ENCODE results near the gene PITPNM3. TPM values are rescaled to one million over a fixed set of nuclear protein-coding genes. Genes with fewer than 3 reads are reported as not detected.

PITPNM3 gene
- total and polyA plus RNA-seq, 10 donors: 5.4 to 215 (median 125) TPM

DNA sequence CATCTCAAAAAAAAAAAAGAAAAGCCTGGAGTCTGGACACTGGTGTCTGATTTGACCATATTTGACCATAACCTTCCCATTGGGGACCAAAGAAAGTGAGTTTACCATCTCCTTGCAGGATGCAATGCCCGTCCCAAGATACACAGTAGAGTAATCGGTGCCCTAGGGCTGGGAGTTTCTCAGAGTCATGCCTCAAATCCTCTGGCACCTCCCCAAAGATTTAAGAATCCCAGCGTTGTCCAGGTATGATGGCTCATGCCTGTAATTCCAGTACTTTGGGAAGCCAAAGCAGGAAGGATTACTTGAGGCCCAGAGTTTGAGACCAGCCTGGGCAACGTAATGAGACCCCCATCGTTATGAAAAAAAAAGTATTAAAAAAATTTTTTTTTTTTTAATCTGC lies 5.0 kb downstream of the PITPNM3 start:
- Histone ChIP-seq H3K4me1 (peaks cover 4 to 91% (median 52%) of the 10 kb centered on the region in 6 donors), H3K27me3 (replicated peaks in 1 of 7) (peaks cover 0 to 31% (median 12%) of the 10 kb centered on the region in 7 donors), H3K9me3 (no peaks in the 10 kb centered on the region), H3K36me3 (peaks cover 0 to 9% (median 0%) of the 10 kb centered on the region in 6 donors), H3K4me3 (no peak overlapping the region), H3K27ac (peak overlapping the region in 6 of 8 donors; percentile 33 to 90 (median 84))
- 55 to 79% (median 67%) methylated on average over 5 of the region's 5 CpGs for WGBS, 5 donors
- DNase-seq: no peak
- intact Hi-C loops (cut with DNase I; ENCODE audit: low total_unique reads): no loop called here
- TF ChIP-seq POLR2A (IDR thresholded peaks at IDR 0.05) (no peak), POLR2AphosphoS5 (IDR thresholded peaks at IDR 0.05) (no peak)
- TF ChIP-seq, protein P1, sequence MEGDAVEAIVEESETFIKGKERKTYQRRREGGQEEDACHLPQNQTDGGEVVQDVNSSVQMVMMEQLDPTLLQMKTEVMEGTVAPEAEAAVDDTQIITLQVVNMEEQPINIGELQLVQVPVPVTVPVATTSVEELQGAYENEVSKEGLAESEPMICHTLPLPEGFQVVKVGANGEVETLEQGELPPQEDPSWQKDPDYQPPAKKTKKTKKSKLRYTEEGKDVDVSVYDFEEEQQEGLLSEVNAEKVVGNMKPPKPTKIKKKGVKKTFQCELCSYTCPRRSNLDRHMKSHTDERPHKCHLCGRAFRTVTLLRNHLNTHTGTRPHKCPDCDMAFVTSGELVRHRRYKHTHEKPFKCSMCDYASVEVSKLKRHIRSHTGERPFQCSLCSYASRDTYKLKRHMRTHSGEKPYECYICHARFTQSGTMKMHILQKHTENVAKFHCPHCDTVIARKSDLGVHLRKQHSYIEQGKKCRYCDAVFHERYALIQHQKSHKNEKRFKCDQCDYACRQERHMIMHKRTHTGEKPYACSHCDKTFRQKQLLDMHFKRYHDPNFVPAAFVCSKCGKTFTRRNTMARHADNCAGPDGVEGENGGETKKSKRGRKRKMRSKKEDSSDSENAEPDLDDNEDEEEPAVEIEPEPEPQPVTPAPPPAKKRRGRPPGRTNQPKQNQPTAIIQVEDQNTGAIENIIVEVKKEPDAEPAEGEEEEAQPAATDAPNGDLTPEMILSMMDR (IDR thresholded peaks at IDR 0.05 in 8 of 11, conservative IDR thresholded peaks at IDR 0.05 in 3 of 11): no peak

DNA sequence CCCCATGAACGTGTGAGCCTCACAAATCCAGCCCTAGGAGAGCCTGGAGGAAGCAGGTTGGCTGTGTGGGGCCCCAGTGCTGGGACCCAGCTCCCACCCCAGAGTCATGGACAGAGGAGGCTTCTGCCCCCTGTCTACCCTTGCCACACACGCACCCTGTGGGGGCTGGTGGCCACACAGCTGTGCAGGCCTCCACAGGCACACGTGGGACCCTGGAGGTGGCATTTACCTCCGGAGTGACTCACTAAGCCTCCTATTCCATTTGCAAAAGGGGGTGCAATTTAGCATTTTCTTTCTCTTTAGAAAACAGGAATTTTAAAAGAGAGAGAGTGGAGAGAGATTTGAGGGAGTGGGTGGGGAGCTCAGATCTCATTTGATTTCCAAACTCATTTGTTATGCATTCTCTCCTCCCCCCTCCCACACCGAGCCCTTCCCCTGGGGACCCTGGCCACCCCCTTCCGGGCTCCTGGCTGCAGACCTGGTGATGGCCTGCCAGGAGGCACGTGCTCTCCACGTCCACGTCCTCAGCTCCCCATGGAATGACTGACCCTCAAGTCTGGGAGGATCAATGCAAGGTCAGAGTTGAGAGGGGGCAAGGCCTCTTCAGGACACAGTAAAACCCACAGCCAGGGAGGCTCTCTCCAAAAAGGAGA lies 6.8 kb downstream of the PITPNM3 start:
- no peaks in the 10 kb centered on the region for H3K9me3 ChIP-seq
- TF ChIP-seq POLR2A (IDR thresholded peaks at IDR 0.05) (no peak), POLR2AphosphoS5 (IDR thresholded peaks at IDR 0.05) (peak in 2 of 3 donors; percentile 40 to 53)
- TF ChIP-seq, protein P1 (IDR thresholded peaks at IDR 0.05 in 8 of 11, conservative IDR thresholded peaks at IDR 0.05 in 3 of 11): no peak
- no peak for DNase-seq
- H3K4me3 ChIP-seq: peak overlapping the region in 1 of 8 donors; percentile 14
- 39 to 63% (median 56%) methylated on average over 8 to 9 of the region's 9 CpGs for WGBS, 5 donors
- peak overlapping the region in 7 of 8 donors; percentile 16 to 90 (median 53) for H3K27ac ChIP-seq
- H3K36me3 ChIP-seq: peaks cover 0 to 22% (median 0%) of the 10 kb centered on the region in 6 donors
- peaks cover 10 to 92% (median 42%) of the 10 kb centered on the region in 6 donors for H3K4me1 ChIP-seq
- peaks cover 0 to 13% (median 0%) of the 10 kb centered on the region in 7 donors for H3K27me3 ChIP-seq (replicated peaks in 1 of 7)
- intact Hi-C loops (cut with DNase I; ENCODE audit: low total_unique reads): no loop called here

DNA sequence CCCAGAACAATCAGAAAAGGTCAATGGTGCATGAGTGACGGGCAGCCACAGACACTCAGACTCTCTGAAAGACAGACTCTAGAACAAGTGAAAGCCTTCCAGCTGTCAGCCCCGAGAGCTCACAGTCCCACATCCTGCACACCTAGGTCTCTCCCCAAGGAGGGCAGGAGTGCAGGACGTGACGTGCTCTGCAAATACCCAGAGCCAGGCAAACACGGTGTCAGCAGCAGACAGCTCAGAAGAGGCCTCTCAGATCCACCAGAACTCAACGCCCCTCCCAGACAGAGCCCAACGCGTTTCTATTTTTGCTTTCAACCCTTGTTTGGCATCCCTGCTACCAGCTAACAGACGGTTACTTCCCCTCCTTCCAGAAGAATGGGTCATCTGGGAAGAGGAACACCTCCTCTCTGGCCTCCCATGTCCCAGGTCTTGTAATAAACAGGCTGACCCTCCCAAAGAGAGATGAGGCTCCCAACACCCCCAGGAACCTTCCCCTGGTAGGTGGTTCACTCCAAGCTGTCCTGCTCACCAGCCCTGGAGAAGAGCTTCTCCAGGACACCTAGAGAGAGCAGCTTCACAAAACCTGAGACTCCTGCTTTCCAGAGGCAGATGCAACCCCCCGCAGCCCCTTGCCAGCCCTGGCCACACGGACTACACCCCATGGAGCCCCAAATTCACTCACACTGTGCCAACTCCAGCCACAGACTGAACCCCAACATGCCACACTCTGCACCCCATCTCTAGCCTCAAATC lies 7.6 kb downstream of the PITPNM3 start:
- intact Hi-C loops (cut with DNase I; ENCODE audit: low total_unique reads): no loop called here
- peaks cover 10 to 94% (median 41%) of the 10 kb centered on the region in 6 donors for H3K4me1 ChIP-seq
- peaks cover 0 to 27% (median 0%) of the 10 kb centered on the region in 6 donors for H3K36me3 ChIP-seq
- H3K27me3 ChIP-seq (replicated peaks in 1 of 7): peaks cover 0 to 6% (median 0%) of the 10 kb centered on the region in 7 donors
- H3K4me3 ChIP-seq: peak overlapping the region in 1 of 8 donors; percentile 14
- TF ChIP-seq, protein P1 (IDR thresholded peaks at IDR 0.05 in 8 of 11, conservative IDR thresholded peaks at IDR 0.05 in 3 of 11): no peak
- TF ChIP-seq POLR2A (IDR thresholded peaks at IDR 0.05): no peak
- peak in 1 of 3 donors; percentile 48 for TF ChIP-seq POLR2AphosphoS5 (IDR thresholded peaks at IDR 0.05)
- H3K9me3 ChIP-seq: no peaks in the 10 kb centered on the region
- 22 to 28% (median 23%) methylated on average over 10 to 11 of the region's 11 CpGs for WGBS, 5 donors
- no peak for DNase-seq
- peak overlapping the region in 6 of 8 donors; percentile 16 to 90 (median 70) for H3K27ac ChIP-seq

DNA sequence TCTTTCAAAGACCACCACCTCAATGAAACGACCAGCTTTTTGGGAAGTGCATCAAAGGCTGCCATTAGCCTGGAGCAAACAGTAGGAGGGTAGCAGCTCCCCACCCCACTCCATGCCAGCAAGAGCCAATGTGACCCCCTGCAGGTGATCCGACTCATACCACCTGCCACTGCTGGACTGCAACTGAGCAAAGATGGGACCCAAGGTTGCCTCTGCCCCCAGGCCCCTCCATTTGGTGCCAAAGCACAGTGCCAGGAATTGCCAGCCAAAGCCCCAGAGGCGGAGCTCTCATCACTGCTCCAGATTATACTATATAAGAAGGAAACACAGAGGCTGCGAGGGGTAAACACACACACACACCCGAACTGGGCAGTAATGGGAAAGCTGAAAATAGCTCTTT lies 8.3 kb downstream of the PITPNM3 start:
- DNase-seq: no peak
- intact Hi-C loops (cut with DNase I; ENCODE audit: low total_unique reads): no loop called here
- Histone ChIP-seq H3K36me3 (peaks cover 0 to 34% (median 0%) of the 10 kb centered on the region in 6 donors), H3K4me1 (peaks cover 10 to 94% (median 40%) of the 10 kb centered on the region in 6 donors), H3K27ac (peak overlapping the region in 6 of 8 donors; percentile 16 to 90 (median 70)), H3K9me3 (no peaks in the 10 kb centered on the region), H3K27me3 (replicated peaks in 1 of 7) (no peaks in the 10 kb centered on the region), H3K4me3 (no peak overlapping the region)
- 39 to 51% (median 49%) methylated on average over 5 of the region's 5 CpGs for WGBS, 5 donors
- TF ChIP-seq POLR2AphosphoS5 (IDR thresholded peaks at IDR 0.05) (no peak), POLR2A (IDR thresholded peaks at IDR 0.05) (no peak)
- TF ChIP-seq, protein P1 (IDR thresholded peaks at IDR 0.05 in 8 of 11, conservative IDR thresholded peaks at IDR 0.05 in 3 of 11): no peak

All from spleen (tissue), 11 donors.